ENCODE measurements around the gene C6. TPM values are rescaled to one million over a fixed set of nuclear protein-coding genes. Genes with fewer than 3 reads are reported as not detected.

C6 gene
- total and polyA plus RNA-seq, 2 of the 8 experiments (the other 6 are each of a cell fraction or from before 2014, with no cell fraction given), result not detected

DNA sequence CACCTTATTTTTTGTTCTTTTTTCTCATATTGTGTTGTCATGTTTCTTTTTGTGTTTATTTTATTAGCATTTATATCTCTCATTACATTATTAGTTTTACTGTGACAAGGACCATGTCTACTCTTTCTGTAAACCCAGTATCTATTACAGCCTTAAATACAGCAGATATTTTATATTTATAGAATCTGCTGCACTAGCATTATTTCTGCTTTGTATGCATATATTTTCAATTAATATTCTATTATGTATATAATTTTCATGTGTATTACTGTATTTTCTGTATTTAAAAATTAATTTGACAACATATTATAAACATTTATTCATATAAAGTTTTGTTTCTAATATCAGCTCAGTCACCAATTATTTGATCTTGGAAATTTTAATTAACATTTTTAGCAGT lies 19.5 kb upstream of the C6 start:
- H4K8ac ChIP-seq (ENCODE audit: extremely low read depth, insufficient read depth, low read length), result no peak overlapping the region
- H3K23me2 ChIP-seq (ENCODE audit: low read depth, low read length), result no peaks in the 10 kb centered on the region
- no peak overlapping the region for H3K14ac ChIP-seq (ENCODE audit: insufficient read length)
- H3K9me3 ChIP-seq (ENCODE audit: insufficient read depth in 2 of 2, low read depth in 1 of 2, low read length in 1 of 2), result peaks cover 0 to 6% of the 10 kb centered on the region in 2 experiments; a peak in 1 of 4 replicates
- H2BK20ac ChIP-seq (ENCODE audit: low read length), result no peak overlapping the region
- H3K4me2 ChIP-seq (ENCODE audit: insufficient read depth in 1 of 2, low read depth in 2 of 2, low read length in 2 of 2), result no peak overlapping the region
- no peak overlapping the region for H3K27ac ChIP-seq (ENCODE audit: low read depth, low read length)
- no peaks in the 10 kb centered on the region for H3K27me3 ChIP-seq (replicated peaks in 1 of 4; ENCODE audit: control insufficient read depth in 3 of 4, extremely low read depth in 1 of 4, insufficient read depth in 3 of 4, low read length in 3 of 4)
- H2BK120ac ChIP-seq (replicated peaks; ENCODE audit: low read depth, low read length), result no peak overlapping the region
- H3K4me3 ChIP-seq (ENCODE audit: extremely low read depth in 1 of 4, insufficient read depth in 2 of 4, low read depth in 3 of 4, low read length in 4 of 4), result no peak overlapping the region
- no peak for FAIRE-seq
- POLR2A ChIA-PET (ENCODE audit: partially characterized antibody), result no interaction called here
- H2BK5ac ChIP-seq (ENCODE audit: low read depth, low read length), result no peak overlapping the region
- no peak overlapping the region for H3K56ac ChIP-seq (replicated peaks; ENCODE audit: insufficient read length, low read depth, low read length)
- CTCF ChIA-PET (ENCODE audit: partially characterized antibody), result no interaction called here
- H4K20me1 ChIP-seq (replicated peaks in 1 of 2; ENCODE audit: control insufficient read depth in 1 of 2, insufficient read depth in 2 of 2, low read length in 2 of 2), result no peaks in the 10 kb centered on the region
- no peaks in the 10 kb centered on the region for H3K36me3 ChIP-seq (ENCODE audit: control insufficient read depth in 2 of 4, insufficient read depth in 4 of 4, low read length in 3 of 4)
- H3K79me2 ChIP-seq (ENCODE audit: control insufficient read depth in 1 of 2, insufficient read depth in 2 of 2, low read length in 2 of 2), result no peaks in the 10 kb centered on the region
- H2AK5ac ChIP-seq (ENCODE audit: low read depth, low read length), result no peak overlapping the region
- no peaks in the 10 kb centered on the region for H3K4me1 ChIP-seq (replicated peaks in 1 of 4; ENCODE audit: control insufficient read depth in 3 of 4, insufficient read depth in 4 of 4, low read length in 3 of 4)
- no peak for DNase-seq (ENCODE audit: low read depth in 1 of 2, low spot score in 2 of 2)
- H2BK12ac ChIP-seq (ENCODE audit: low read depth, low read length), result no peak overlapping the region
- H4K91ac ChIP-seq (replicated peaks; ENCODE audit: insufficient read length, low read length), result no peak overlapping the region
- H2BK15ac ChIP-seq (ENCODE audit: low read length), result no peak overlapping the region
- no peak overlapping the region for H3K4ac ChIP-seq (replicated peaks; ENCODE audit: insufficient read length, low read depth, low read length)
- H3K23ac ChIP-seq (ENCODE audit: insufficient read length), result no peak overlapping the region
- no peak overlapping the region for H3K9ac ChIP-seq (replicated peaks in 1 of 4; ENCODE audit: extremely low read depth in 1 of 4, low read depth in 3 of 4, low read length in 3 of 4)
- H3K18ac ChIP-seq (ENCODE audit: extremely low read depth, low read length), result no peak overlapping the region
- no peaks in the 10 kb centered on the region for H3K79me1 ChIP-seq (ENCODE audit: low read depth, low read length)
- no peak overlapping the region for H4K5ac ChIP-seq (ENCODE audit: insufficient read length, low read depth, low read length)
- H2AFZ ChIP-seq (ENCODE audit: low read length), result no peak overlapping the region
- no peak for TF ChIP-seq NRF1 (IDR thresholded peaks at IDR 0.05; ENCODE audit: low read depth, low read length)
- TF ChIP-seq, protein P1, sequence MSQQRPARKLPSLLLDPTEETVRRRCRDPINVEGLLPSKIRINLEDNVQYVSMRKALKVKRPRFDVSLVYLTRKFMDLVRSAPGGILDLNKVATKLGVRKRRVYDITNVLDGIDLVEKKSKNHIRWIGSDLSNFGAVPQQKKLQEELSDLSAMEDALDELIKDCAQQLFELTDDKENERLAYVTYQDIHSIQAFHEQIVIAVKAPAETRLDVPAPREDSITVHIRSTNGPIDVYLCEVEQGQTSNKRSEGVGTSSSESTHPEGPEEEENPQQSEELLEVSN (IDR thresholded peaks at IDR 0.05), result no peak
- no peak for TF ChIP-seq CREB1 (IDR thresholded peaks at IDR 0.05)
- no peak for TF ChIP-seq HDAC2 (IDR thresholded peaks at IDR 0.05; ENCODE audit: borderline replicate concordance in 1 of 2, low read depth in 2 of 2, low read length in 2 of 2)
- no peak for TF ChIP-seq CHD1 (IDR thresholded peaks at IDR 0.05; ENCODE audit: low read depth, low read length)
- TF ChIP-seq CBX8 (IDR thresholded peaks at IDR 0.05; ENCODE audit: borderline replicate concordance, low read depth, low read length), result no peak
- no peak for TF ChIP-seq HDAC6 (IDR thresholded peaks at IDR 0.05; ENCODE audit: low read depth, low read length)
- TF ChIP-seq SIRT6 (IDR thresholded peaks at IDR 0.05; ENCODE audit: low read length), result no peak
- TF ChIP-seq TAF7 (optimal IDR thresholded peaks at IDR 0.05; ENCODE audit: borderline replicate concordance, low read depth, low read length), result no peak
- no peak for TF ChIP-seq SUZ12 (IDR thresholded peaks at IDR 0.05; ENCODE audit: low read length)
- TF ChIP-seq RAD21 (IDR thresholded peaks at IDR 0.05 in 1 of 2, conservative IDR thresholded peaks at IDR 0.05 in 1 of 2; ENCODE audit: low read depth in 2 of 2, low read length in 2 of 2), result no peak
- no peak for TF ChIP-seq POLR2AphosphoS5 (IDR thresholded peaks at IDR 0.05; ENCODE audit: low read depth, low read length)
- no peak for TF ChIP-seq RXRA (IDR thresholded peaks at IDR 0.05; ENCODE audit: insufficient read depth, low read depth, low read length)
- no peak for TF ChIP-seq SRF (IDR thresholded peaks at IDR 0.05; ENCODE audit: low read depth, low read length)
- TF ChIP-seq CEBPB (IDR thresholded peaks at IDR 0.05; ENCODE audit: low read depth, low read length), result no peak
- TF ChIP-seq NANOG (IDR thresholded peaks at IDR 0.05; ENCODE audit: insufficient read depth, low read depth, low read length, poor library complexity, severe bottlenecking), result no peak

Data from H1 (cell line).